ENCODE data around the gene NTRK2.

GRCh38 chr9:84992381-84992780 lies 322.9 kb downstream of the NTRK2 start:
- TF ChIP-seq EZH2 (IDR thresholded peaks at IDR 0.05; ENCODE audit: borderline replicate concordance, low read depth, low read length, poor library complexity, severe bottlenecking) (no peak), CTCF (conservative IDR thresholded peaks at IDR 0.05; ENCODE audit: low read depth, low read length) (no peak)

Measured in A673 (cell line).